K562 (cell line): ENCODE results near the gene SLC22A23. TPM values are rescaled to one million over a fixed set of nuclear protein-coding genes. Genes with fewer than 3 reads are reported as not detected.
A peak's percentile ranks its signal among the peaks of the same experiment; 100 is the strongest.

Experiments used
- ATAC-seq: fragments of 200-7000 bp; cut with Tn5 transposase; 3 replicates; pipeline ENCODE4 v1.9.1; 2020; ENCODE audit warnings: moderate library complexity
- BruUV-seq: library from RNA; stranded (reverse); fragments of 400-500 nt; replicated peaks from 2 replicates; lab custom pipeline; 2021; lab: Mats Ljungman, UMichigan
- CTCF ChIA-PET: fragments of 300-600 bp; formaldehyde crosslinking; extraction: SDS; loops from one replicate; lab custom pipeline; 2021; ENCODE audit warnings: low intra/inter-chr PET ratio; lab: Yijun Ruan, JAX
- POLR2A ChIA-PET: fragments of 300-600, 350-650 bp; sonication (Branson Sonifier 250); formaldehyde crosslinking; extraction: SDS; loops from one replicate; lab custom pipeline; 2021; ENCODE audit warnings: antibody characterized with exemption, inconsistent platforms; lab: Yijun Ruan, JAX
- DNase-seq, 4 experiments: peaks; one replicate each; pipeline versions ENCODE4 v3.0.0 to v3.0.0-alpha.2; 2011 to 2018; ENCODE audit warnings: low spot score in 3 of 4, mixed read lengths in 3 of 4; ENCODE audit errors: extremely low read depth in 1 of 4
- FAIRE-seq: peaks from 2 replicates; lab custom pipeline; 2011; peaks lifted over from hg19 to GRCh38; lab: Jason Lieb, UNC
- H2AFZ ChIP-seq: 2 replicates; pipeline ENCODE4 v1.6.0; 2011; ENCODE audit warnings: low read depth, low read length, control low read depth, inconsistent platforms
- H3K27ac ChIP-seq: fragments of 200-600 bp; 3 replicates; pipeline ENCODE4 v1.8.0; 2011; ENCODE audit warnings: low read depth, mild to moderate bottlenecking, control low read depth, inconsistent platforms, low read length, moderate library complexity, mixed read lengths; ENCODE audit errors: extremely low read depth
- H3K27me3 ChIP-seq, 2 experiments: fragments of 300-600 bp in 1 of 2; 2 replicates in 1 of 2; 3 replicates in 1 of 2; pipeline versions ENCODE4 v1.6.0 to v1.8.0; 2011; ENCODE audit warnings: inconsistent platforms in 2 of 2, low read length in 2 of 2, mild to moderate bottlenecking in 1 of 2, mixed read lengths in 1 of 2, moderate library complexity in 1 of 2; ENCODE audit not compliant: control insufficient read depth in 2 of 2, insufficient read depth in 2 of 2
- H3K36me3 ChIP-seq: fragments of 300-600 bp; 3 replicates; pipeline ENCODE4 v1.8.0; 2011; ENCODE audit warnings: mild to moderate bottlenecking, low read length, inconsistent platforms; ENCODE audit not compliant: control insufficient read depth, insufficient read depth
- H3K4me1 ChIP-seq, 2 experiments: fragments of 200-600 bp in 1 of 2; replicated peaks in 1 of 2; 2 replicates in 1 of 2; 3 replicates in 1 of 2; pipeline versions ENCODE4 v1.5.1 to v1.8.0; 2011; ENCODE audit warnings: inconsistent platforms in 2 of 2, low read length in 2 of 2, mild to moderate bottlenecking in 1 of 2, mixed read lengths in 1 of 2, moderate library complexity in 1 of 2; ENCODE audit not compliant: control insufficient read depth in 2 of 2, insufficient read depth in 2 of 2
- H3K4me2 ChIP-seq: 2 replicates; pipeline ENCODE4 v1.6.1; 2011; ENCODE audit warnings: low read length, control low read depth, inconsistent platforms, mixed read lengths; ENCODE audit not compliant: insufficient read depth
- H3K4me3 ChIP-seq: fragments of 200-600 bp; sonication (generic), shearing (Covaris generic); 2 replicates; pipeline ENCODE4 v1.5.1; 2016; ENCODE audit warnings: control low read depth, inconsistent platforms
- H3K79me2 ChIP-seq: fragments of 200-600 bp; 3 replicates; pipeline ENCODE4 v1.8.0; 2011; ENCODE audit warnings: low read length, inconsistent platforms; ENCODE audit not compliant: control insufficient read depth, insufficient read depth
- H3K9ac ChIP-seq, 2 experiments: 2 replicates each; pipeline versions ENCODE4 v1.6.0 to v1.6.1; 2011; ENCODE audit warnings: low read depth in 2 of 2, low read length in 2 of 2, control low read depth in 1 of 2, inconsistent platforms in 1 of 2, mild to moderate bottlenecking in 1 of 2, mixed read lengths in 1 of 2; ENCODE audit not compliant: insufficient read depth in 1 of 2
- H3K9me1 ChIP-seq: one replicate; pipeline ENCODE4 v1.6.0; 2011; ENCODE audit warnings: inconsistent platforms, mild to moderate bottlenecking, low read length, moderate library complexity; ENCODE audit not compliant: control insufficient read depth, insufficient read depth
- H3K9me3 ChIP-seq: replicated peaks from 2 replicates; pipeline ENCODE4 v1.5.1; 2011; ENCODE audit warnings: low read depth, low read length, inconsistent platforms; ENCODE audit not compliant: control insufficient read depth, insufficient read depth
- H4K20me1 ChIP-seq: replicated peaks from 2 replicates; pipeline ENCODE4 v1.6.1; 2011; ENCODE audit warnings: low read length, inconsistent platforms, mixed read lengths; ENCODE audit not compliant: control insufficient read depth, insufficient read depth
- DDX20 ChIP-seq: fragments of 450-650 bp; IDR thresholded peaks from 2 replicates; pipeline ENCODE4 v1.6.1; 2016; ENCODE audit warnings: missing genetic modification characterization, low read depth, mild to moderate bottlenecking, missing compliant biosample characterization, moderate library complexity
- E2F5 ChIP-seq: sonication (generic); formaldehyde crosslinking; IDR thresholded peaks from 2 replicates; pipeline ENCODE4 v1.8.0; 2022; ENCODE audit warnings: mild to moderate bottlenecking, missing genetic modification reagents
- MNT ChIP-seq, 2 experiments: fragments of 450-650 bp; conservative IDR thresholded peaks; 2 replicates each; pipeline ENCODE4 v1.6.1; 2017; ENCODE audit warnings: mild to moderate bottlenecking in 2 of 2, moderate library complexity in 2 of 2
- NCOA6 ChIP-seq: fragments of 450-650 bp; IDR thresholded peaks from 2 replicates; pipeline ENCODE4 v1.6.1; 2017; ENCODE audit warnings: mild to moderate bottlenecking
- YY1 ChIP-seq, 3 experiments: IDR thresholded peaks; 2 replicates each; pipeline ENCODE4 v1.6.1; 2011; ENCODE audit warnings: low read length in 2 of 3, mild to moderate bottlenecking in 2 of 3, moderate library complexity in 2 of 3, borderline replicate concordance in 1 of 3, control low read depth in 1 of 3, low read depth in 1 of 3; ENCODE audit not compliant: insufficient read depth in 3 of 3, insufficient replicate concordance in 2 of 3, control insufficient read depth in 1 of 3, insufficient read length in 1 of 3; ENCODE audit errors: extremely low read depth in 1 of 3
- WGBS: fragments of 100-300 bp; shearing (Covaris generic); methylation state at CpG from one replicate; pipeline ENCODE4 v1.1.6; 2016; ENCODE audit warnings: low coverage, mixed read lengths; ENCODE audit not compliant: insufficient coverage; ENCODE audit errors: missing lambda C conversion rate; 5-methylcytosine and 5-hydroxymethylcytosine counted together
- in situ Hi-C: fragments of 300-500 bp; cut with MboI; formaldehyde crosslinking; loops from 4 replicates; pipeline ENCODE4 v1.15.0; 2018; ENCODE audit warnings: inconsistent platforms, mixed read lengths
- intact Hi-C: fragments of 100-400 bp; cut with micrococcal nuclease; formaldehyde crosslinking; loops from 2 replicates; pipeline ENCODE4 v1.14.2; 2022
- polyA plus RNA-seq, 8 experiments: library from polyadenylated mRNA; depleted of rRNA in 4 of 8; stranded (reverse) in 5 of 8; unstranded in 3 of 8; fragments of >200 nt; fragmentation: Nextera tagmentation in 2 of 8; fragmentation: Illumina TruSeq in 1 of 8; extraction: Ambion mirVana in 2 of 8; extraction: Trizol in 1 of 8; gene quantifications; 2 replicates each; pipeline versions ENCODE4 v1.2.1 to v1.2.3, GENCODE V29; 2011 to 2014; ENCODE audit warnings: inconsistent platforms in 1 of 8, missing spikeins in 1 of 8
- total RNA-seq, 7 experiments: library from RNA; depleted of rRNA in 6 of 7; stranded (reverse); fragments of >200 nt in 6 of 7; fragmentation: Illumina TruSeq in 2 of 7; extraction: Trizol in 2 of 7; gene quantifications; 2 replicates each; pipeline versions ENCODE4 v1.2.1 to v1.2.3, GENCODE V29; 2011 to 2021; ENCODE audit warnings: low replicate concordance in 1 of 7

Gene SLC22A23
- total and polyA plus RNA-seq, 9 of the 15 experiments (the other 6 are each of a cell fraction or from before 2014, with no cell fraction given), result 0.30 to 8.7 (median 2.5) TPM

- no TSS peak for BruUV-seq
- no peak overlapping the region for H3K4me2 ChIP-seq
Measured at GRCh38 chr6:3426091-3426926, 30.5 kb downstream of the SLC22A23 start.

More at GRCh38 chr6:3426091-3426926, 30.5 kb downstream of the SLC22A23 start:
- 68% methylated on average over 3 of the region's 3 CpGs for WGBS
- Histone ChIP-seq H3K4me3 (no peak overlapping the region), H3K4me1 (peaks cover 7 to 14% of the 10 kb centered on the region in 2 experiments), H3K27ac (no peak overlapping the region), H3K79me2 (no peaks in the 10 kb centered on the region), H3K9ac (peak overlapping the region in 1 of 2 experiments; percentile 32; a peak in 1 of 4 replicates), H3K36me3 (no peaks in the 10 kb centered on the region), H3K27me3 (no peaks in the 10 kb centered on the region), H2AFZ (no peak overlapping the region), H4K20me1 (no peaks in the 10 kb centered on the region), H3K9me3 (no peaks in the 10 kb centered on the region), H3K9me1 (peaks cover 4% of the 10 kb centered on the region)
- in situ Hi-C loops, result no loop called here
- no peak for TF ChIP-seq NCOA6
- no peak for TF ChIP-seq YY1 (IDR thresholded peaks at IDR 0.05; ENCODE audit: borderline replicate concordance in 1 of 3, control insufficient read depth in 1 of 3, extremely low read depth in 1 of 3, insufficient read depth in 3 of 3, insufficient read length in 1 of 3, insufficient replicate concordance in 2 of 3, low read depth in 1 of 3, low read length in 2 of 3)
- TF ChIP-seq DDX20 (tag), result no peak
- no peak for TF ChIP-seq MNT (conservative IDR thresholded peaks at IDR 0.05)
- no peak for TF ChIP-seq E2F5 (CRISPR knock-in tag)
- DNase-seq (no peak), FAIRE-seq (no peak), ATAC-seq (no peak)
- intact Hi-C loops, result no loop called here
- CTCF ChIA-PET, result no interaction called here
- POLR2A ChIA-PET, result interaction anchor here (0.6 to 1.7 kb wide), 4 partner anchors 10 to 269 kb away, joined by 3 to 4 read pairs (median 4); partner anchors contain the start of gene TUBB2A
